ENCODE measurements around the gene LOXL4.

GRCh38 chr10:98259606-98260315, 8.2 kb downstream of the LOXL4 start:
- no peak for TF ChIP-seq CTCF (IDR thresholded peaks at IDR 0.05)
- no peak for TF ChIP-seq POLR2A (IDR thresholded peaks at IDR 0.05)
- no peak for TF ChIP-seq EP300 (IDR thresholded peaks at IDR 0.05)

All from stomach (tissue), 4 donors.